Neural progenitor cell (in vitro differentiated cells): Measurements from ENCODE around the gene SELENOP. TPM values are rescaled to one million over a fixed set of nuclear protein-coding genes. Genes with fewer than 3 reads are reported as not detected.

Source experiments
- DNase-seq: peaks from one replicate; pipeline ENCODE4 v3.0.0-alpha.2; 2016; ENCODE audit warnings: low spot score
- H2AFZ ChIP-seq: fragments of 200-600 bp; sonication (generic); replicated peaks from 2 replicates; pipeline ENCODE4 v1.6.1; 2016; ENCODE audit warnings: antibody characterized with exemption
- H3F3A ChIP-seq: fragments of 200-600 bp; sonication (generic); 2 replicates; pipeline ENCODE4 v1.6.1; 2016; ENCODE audit warnings: antibody characterized with exemption, low read depth
- H3K27ac ChIP-seq: fragments of 200-600 bp; sonication (generic); 2 replicates; pipeline ENCODE4 v1.5.1; 2016; ENCODE audit warnings: mild to moderate bottlenecking
- H3K27me3 ChIP-seq: fragments of 200-600 bp; sonication (generic); 2 replicates; pipeline ENCODE4 v1.6.1; 2016; ENCODE audit warnings: mild to moderate bottlenecking, moderate library complexity
- H3K36me3 ChIP-seq: fragments of 200-600 bp; sonication (generic); 2 replicates; pipeline ENCODE4 v1.5.1; 2016
- H3K4me1 ChIP-seq: fragments of 200-600 bp; sonication (generic); 2 replicates; pipeline ENCODE4 v1.6.1; 2016; ENCODE audit warnings: mixed run types
- H3K4me2 ChIP-seq: fragments of 200-600 bp; sonication (generic); 2 replicates; pipeline ENCODE4 v1.6.1; 2016
- H3K4me3 ChIP-seq: fragments of 200-600 bp; sonication (generic); 2 replicates; pipeline ENCODE4 v1.5.1; 2016
- H3K79me2 ChIP-seq: fragments of 200-600 bp; sonication (generic); 2 replicates; pipeline ENCODE4 v1.6.1; 2016; ENCODE audit warnings: low read depth
- H3K9ac ChIP-seq: fragments of 200-600 bp; sonication (generic); 2 replicates; pipeline ENCODE4 v1.6.1; 2016
- H3K9me3 ChIP-seq: fragments of 200-600 bp; sonication (generic); 2 replicates; pipeline ENCODE4 v1.5.1; 2016; ENCODE audit warnings: low read depth
- H4K20me1 ChIP-seq: fragments of 200-600 bp; sonication (generic); 2 replicates; pipeline ENCODE4 v1.6.1; 2016; ENCODE audit warnings: low read depth
- H3K27ac Mint-ChIP-seq: 3 replicates; pipeline ENCODE4 v1.8.0; 2021; ENCODE audit warnings: mixed read lengths
- H3K27me3 Mint-ChIP-seq: 2 replicates; pipeline ENCODE4 v1.8.0; 2022; ENCODE audit warnings: low read depth, mild to moderate bottlenecking, inconsistent platforms, moderate library complexity, mixed read lengths; ENCODE audit not compliant: insufficient read depth
- H3K36me3 Mint-ChIP-seq: 3 replicates; pipeline ENCODE4 v1.8.0; 2021; ENCODE audit warnings: mixed read lengths
- H3K4me1 Mint-ChIP-seq: 3 replicates; pipeline ENCODE4 v1.8.0; 2021; ENCODE audit warnings: mixed read lengths
- H3K4me3 Mint-ChIP-seq: 3 replicates; pipeline ENCODE4 v1.8.0; 2021; ENCODE audit warnings: mild to moderate bottlenecking, moderate library complexity, mixed read lengths
- H3K9me3 Mint-ChIP-seq: 3 replicates; pipeline ENCODE4 v1.8.0; 2020; ENCODE audit warnings: mixed read lengths
- EZH2 ChIP-seq: fragments of 200-600 bp; sonication (generic); IDR thresholded peaks from 2 replicates; pipeline ENCODE4 v1.6.1; 2017; ENCODE audit warnings: antibody characterized with exemption, mild to moderate bottlenecking, moderate library complexity
- EZH2phosphoT487 ChIP-seq: fragments of 200-600 bp; sonication (generic); IDR thresholded peaks from 2 replicates; pipeline ENCODE4 v1.6.1; 2017; ENCODE audit warnings: antibody characterized with exemption
- total RNA-seq: library from RNA; depleted of rRNA; stranded (reverse); fragments of >200 nt; gene quantifications from 2 replicates; pipeline ENCODE4 v1.2.3, GENCODE V29; 2015; ENCODE audit warnings: low replicate concordance
- TF ChIP-seq, protein P1 (sequence below): fragments of 200-600 bp; sonication (generic); IDR thresholded peaks from 2 replicates; pipeline ENCODE4 v1.5.1; 2017; ENCODE audit warnings: antibody characterized with exemption, mild to moderate bottlenecking

The SELENOP gene
- total RNA-seq, 1 donor from 2014 or later, result 1.4 TPM

DNA sequence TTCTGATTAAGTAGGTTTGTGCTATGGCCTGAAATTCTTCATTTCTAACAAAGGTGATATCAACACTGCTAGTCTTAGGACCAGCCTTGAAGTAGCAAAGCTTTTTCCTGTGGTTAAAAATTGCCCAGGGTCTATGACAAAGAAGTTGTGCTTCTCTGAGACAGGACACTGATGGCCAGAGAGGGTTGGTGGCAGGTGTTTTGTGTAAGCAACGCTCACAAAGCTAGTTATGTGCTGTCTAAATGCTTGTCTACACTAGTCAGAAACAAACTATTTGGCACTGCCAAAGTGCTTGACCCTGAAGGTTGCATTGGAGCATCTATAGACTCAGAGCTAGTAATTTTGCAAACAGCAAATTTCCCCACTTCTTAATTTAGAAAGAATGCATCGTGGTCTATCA, 44.1 kb upstream of the SELENOP start:
- Histone ChIP-seq H4K20me1 (no peaks in the 10 kb centered on the region), H3K4me1 (peaks cover 7% of the 10 kb centered on the region), H3F3A (no peaks in the 10 kb centered on the region), H3K4me3 (no peak overlapping the region), H2AFZ (no peak overlapping the region), H3K27me3 (no peaks in the 10 kb centered on the region), H3K9ac (no peak overlapping the region), H3K79me2 (no peaks in the 10 kb centered on the region), H3K9me3 (no peaks in the 10 kb centered on the region), H3K36me3 (no peaks in the 10 kb centered on the region), H3K27ac (no peak overlapping the region), H3K4me2 (no peak overlapping the region)
- Mint-ChIP-seq H3K27me3 (peaks cover 2% of the 10 kb centered on the region), H3K9me3 (no peaks in the 10 kb centered on the region), H3K4me1 (peaks cover 11% of the 10 kb centered on the region), H3K36me3 (no peaks in the 10 kb centered on the region), H3K27ac (no peak overlapping the region), H3K4me3 (no peak overlapping the region)
- DNase-seq, result no peak
- TF ChIP-seq, protein P1, sequence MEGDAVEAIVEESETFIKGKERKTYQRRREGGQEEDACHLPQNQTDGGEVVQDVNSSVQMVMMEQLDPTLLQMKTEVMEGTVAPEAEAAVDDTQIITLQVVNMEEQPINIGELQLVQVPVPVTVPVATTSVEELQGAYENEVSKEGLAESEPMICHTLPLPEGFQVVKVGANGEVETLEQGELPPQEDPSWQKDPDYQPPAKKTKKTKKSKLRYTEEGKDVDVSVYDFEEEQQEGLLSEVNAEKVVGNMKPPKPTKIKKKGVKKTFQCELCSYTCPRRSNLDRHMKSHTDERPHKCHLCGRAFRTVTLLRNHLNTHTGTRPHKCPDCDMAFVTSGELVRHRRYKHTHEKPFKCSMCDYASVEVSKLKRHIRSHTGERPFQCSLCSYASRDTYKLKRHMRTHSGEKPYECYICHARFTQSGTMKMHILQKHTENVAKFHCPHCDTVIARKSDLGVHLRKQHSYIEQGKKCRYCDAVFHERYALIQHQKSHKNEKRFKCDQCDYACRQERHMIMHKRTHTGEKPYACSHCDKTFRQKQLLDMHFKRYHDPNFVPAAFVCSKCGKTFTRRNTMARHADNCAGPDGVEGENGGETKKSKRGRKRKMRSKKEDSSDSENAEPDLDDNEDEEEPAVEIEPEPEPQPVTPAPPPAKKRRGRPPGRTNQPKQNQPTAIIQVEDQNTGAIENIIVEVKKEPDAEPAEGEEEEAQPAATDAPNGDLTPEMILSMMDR, result no peak
- no peak for TF ChIP-seq EZH2
- no peak for TF ChIP-seq EZH2phosphoT487

DNA sequence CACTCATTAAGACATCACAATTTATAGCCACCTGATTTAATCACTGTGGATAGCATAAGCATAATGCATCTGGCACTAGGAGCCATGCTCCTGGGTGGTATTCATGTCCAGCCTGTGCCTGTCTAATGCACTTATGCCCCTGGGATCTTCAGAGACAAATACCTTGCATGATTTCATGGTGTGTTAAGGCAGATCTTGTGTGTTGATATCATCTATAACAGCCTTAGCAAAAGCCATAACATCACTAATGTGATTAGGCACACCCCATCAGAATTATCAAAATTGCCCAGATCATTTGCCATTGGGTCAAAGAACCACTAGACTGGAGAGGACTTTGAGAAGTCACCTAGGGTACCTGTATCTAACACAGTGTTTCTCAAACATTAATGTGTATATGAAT, 43.7 kb upstream of the SELENOP start:
- H3K36me3 ChIP-seq, result no peaks in the 10 kb centered on the region
- Mint-ChIP-seq H3K4me3 (no peak overlapping the region), H3K27ac (no peak overlapping the region), H3K27me3 (peaks cover 2% of the 10 kb centered on the region), H3K4me1 (peaks cover 11% of the 10 kb centered on the region), H3K9me3 (no peaks in the 10 kb centered on the region), H3K36me3 (no peaks in the 10 kb centered on the region)
- H3K4me3 ChIP-seq, result no peak overlapping the region
- H3K79me2 ChIP-seq, result no peaks in the 10 kb centered on the region
- no peaks in the 10 kb centered on the region for H3K9me3 ChIP-seq
- no peak overlapping the region for H2AFZ ChIP-seq
- TF ChIP-seq, protein P1, result no peak
- TF ChIP-seq EZH2phosphoT487 (no peak), EZH2 (no peak)
- no peaks in the 10 kb centered on the region for H4K20me1 ChIP-seq
- no peak for DNase-seq
- no peak overlapping the region for H3K4me2 ChIP-seq
- peaks cover 7% of the 10 kb centered on the region for H3K4me1 ChIP-seq
- H3K27ac ChIP-seq, result no peak overlapping the region
- H3F3A ChIP-seq, result no peaks in the 10 kb centered on the region
- H3K27me3 ChIP-seq, result no peaks in the 10 kb centered on the region
- no peak overlapping the region for H3K9ac ChIP-seq

DNA sequence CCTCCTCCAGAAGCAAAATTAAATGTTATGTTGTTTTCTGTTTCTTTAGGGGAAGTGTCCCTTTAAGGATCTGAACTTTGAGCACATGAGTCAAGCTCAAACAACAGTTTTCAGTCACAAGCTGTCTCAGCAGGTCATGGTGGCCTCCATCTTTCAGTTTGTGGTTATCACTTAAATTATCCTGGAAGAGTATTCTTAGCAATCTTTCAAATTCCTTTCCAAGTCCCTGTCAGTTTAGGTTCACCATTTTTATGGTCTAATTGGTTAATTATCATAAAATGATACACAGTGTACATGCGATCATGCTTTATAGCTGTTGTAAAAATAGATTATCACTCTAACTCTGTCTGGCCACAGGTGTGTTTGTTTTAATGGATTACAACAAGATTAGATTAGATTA, 43.1 kb upstream of the SELENOP start:
- no peak overlapping the region for H3K4me3 Mint-ChIP-seq
- no peak overlapping the region for H3K9ac ChIP-seq
- DNase-seq, result no peak

More for the DNA sequence above, 43.1 kb upstream of the SELENOP start:
- Histone ChIP-seq H3K4me3 (no peak overlapping the region), H3K27ac (no peak overlapping the region), H2AFZ (no peak overlapping the region), H3K4me1 (peaks cover 7% of the 10 kb centered on the region), H3K36me3 (no peaks in the 10 kb centered on the region), H3K79me2 (no peaks in the 10 kb centered on the region), H3K9me3 (no peaks in the 10 kb centered on the region), H3K27me3 (no peaks in the 10 kb centered on the region), H3K4me2 (no peak overlapping the region), H4K20me1 (no peaks in the 10 kb centered on the region), H3F3A (no peaks in the 10 kb centered on the region)
- TF ChIP-seq EZH2 (no peak), EZH2phosphoT487 (no peak)
- TF ChIP-seq, protein P1, result no peak
- Mint-ChIP-seq H3K9me3 (no peaks in the 10 kb centered on the region), H3K27me3 (peaks cover 2% of the 10 kb centered on the region), H3K27ac (no peak overlapping the region), H3K36me3 (no peaks in the 10 kb centered on the region), H3K4me1 (peaks cover 11% of the 10 kb centered on the region)
